Gastroesophageal sphincter (tissue), 4 donors: ENCODE measurements around the gene DNAJC22. TPM values are rescaled to one million over a fixed set of nuclear protein-coding genes. Genes with fewer than 3 reads are reported as not detected.
"Not testable (repeated sequence)": the region's sequence is repeated elsewhere in the genome, so short reads cannot be mapped to it uniquely, and the experiment has no call there.

Experiments
- ATAC-seq: fragments of 150-250 bp; one replicate; pipeline ENCODE4 v1.9.1; 2016; ENCODE audit warnings: mild to moderate bottlenecking, moderate library complexity
- H3K27ac ChIP-seq, 4 donors: fragments of 200-600 bp; sonication (generic) in 3 of 4; 1 replicate in 3 of 4; 2 replicates in 1 of 4; pipeline ENCODE4 v1.5.1; 2016 to 2019
- H3K27me3 ChIP-seq: fragments of 200-600 bp; sonication (generic); one replicate; pipeline ENCODE4 v1.5.1; 2019
- H3K36me3 ChIP-seq, 2 donors: fragments of 200-600 bp; sonication (generic); one replicate each; pipeline ENCODE4 v1.5.1; 2019; ENCODE audit warnings: control low read depth in 1 of 2
- H3K4me1 ChIP-seq, 3 donors: fragments of 200-600 bp; sonication (generic); 1 replicate in 2 of 3; 2 replicates in 1 of 3; pipeline ENCODE4 v1.5.1; 2016 to 2019; ENCODE audit warnings: control low read depth in 2 of 3
- H3K4me3 ChIP-seq, 2 donors: fragments of 200-600 bp; sonication (generic); one replicate each; pipeline ENCODE4 v1.5.1; 2019; ENCODE audit warnings: mild to moderate bottlenecking in 1 of 2, moderate library complexity in 1 of 2
- H3K9me3 ChIP-seq, 3 donors: fragments of 200-600 bp; sonication (generic); one replicate each; pipeline ENCODE4 v1.5.1; 2017 to 2019; ENCODE audit warnings: control low read depth in 2 of 3
- CTCF ChIP-seq, 4 experiments: fragments of 200-600 bp in 2 of 4; fragments of 450-650 bp in 2 of 4; sonication (generic) in 1 of 4; IDR thresholded peaks; one replicate each; pipeline ENCODE4 v1.5.1; 2017 to 2019; ENCODE audit warnings: antibody characterized with exemption in 4 of 4, mild to moderate bottlenecking in 2 of 4, moderate library complexity in 2 of 4
- EP300 ChIP-seq: sonication (generic); formaldehyde crosslinking; IDR thresholded peaks from one replicate; pipeline ENCODE4 v1.6.1; 2017; ENCODE audit warnings: antibody characterized with exemption, mild to moderate bottlenecking
- POLR2A ChIP-seq, 2 donors: fragments of 450-650 bp; IDR thresholded peaks; one replicate each; pipeline ENCODE4 v1.6.1; 2017; ENCODE audit warnings: antibody characterized with exemption in 2 of 2, mild to moderate bottlenecking in 2 of 2, moderate library complexity in 1 of 2
- POLR2AphosphoS5 ChIP-seq: sonication (generic); formaldehyde crosslinking; IDR thresholded peaks from one replicate; pipeline ENCODE4 v1.6.1; 2017; ENCODE audit warnings: antibody characterized with exemption
- WGBS, 2 donors: methylation state at CpG; one replicate each; pipeline ENCODE4 v1.1.5; 2018; ENCODE audit warnings: low coverage in 1 of 2; 5-methylcytosine and 5-hydroxymethylcytosine counted together
- total RNA-seq, 4 donors: library from RNA; depleted of rRNA; stranded (reverse); fragments of >200 nt; gene quantifications; one replicate each; pipeline ENCODE4 v1.1.0, GENCODE V29; 2016

DNAJC22 gene
- total RNA-seq, 4 donors from 2014 or later = 0.08 to 0.40 TPM; not detected in 2

GRCh38 chr12:49331380-49332222, 15.1 kb upstream of the DNAJC22 start:
- no peak overlapping the region for H3K27ac ChIP-seq
- TF ChIP-seq CTCF (IDR thresholded peaks at IDR 0.05) (peak in 3 of 4 experiments; percentile 55 to 83 (median 60)), EP300 (no peak), POLR2AphosphoS5 (no peak), POLR2A (IDR thresholded peaks at IDR 0.05) (no peak)
- peaks cover 0 to 24% (median under 1%) of the 10 kb centered on the region in 3 donors for H3K4me1 ChIP-seq
- H3K4me3 ChIP-seq = no peak overlapping the region
- no peaks in the 10 kb centered on the region for H3K36me3 ChIP-seq
- ATAC-seq = peak; percentile 81
- peaks cover 72% of the 10 kb centered on the region for H3K27me3 ChIP-seq
- 28 to 52% methylated on average over 6 of the region's 11 CpGs for WGBS, 2 donors
- H3K9me3 ChIP-seq = no peaks in the 10 kb centered on the region

DNA sequence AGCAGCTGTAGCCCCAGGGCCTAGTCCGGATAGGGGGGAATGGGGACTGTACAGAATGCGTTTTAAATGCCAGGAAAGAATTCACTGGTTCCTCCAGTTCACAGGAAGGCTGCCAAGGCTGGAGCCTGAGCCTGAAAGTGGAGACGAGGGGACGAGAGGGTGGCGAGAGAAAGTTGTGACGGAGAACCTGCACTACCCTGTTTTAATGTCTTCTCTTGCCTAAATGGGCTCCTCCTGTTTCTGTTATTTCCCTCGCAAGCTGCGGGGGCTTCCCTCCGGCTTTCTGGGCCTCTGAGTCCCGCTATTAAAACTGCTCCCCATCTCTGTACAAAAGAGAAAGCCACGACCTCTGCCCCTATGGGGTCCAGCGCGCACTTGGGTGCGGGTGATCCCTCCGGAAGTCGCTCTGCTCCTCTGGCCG, 14.2 kb upstream of the DNAJC22 start:
- TF ChIP-seq CTCF (IDR thresholded peaks at IDR 0.05) = no peak
- no peak for TF ChIP-seq POLR2AphosphoS5
- no peak for TF ChIP-seq EP300
- no peak for TF ChIP-seq POLR2A (IDR thresholded peaks at IDR 0.05)
- 76 to 80% methylated on average over 10 to 13 of the region's 17 CpGs for WGBS, 2 donors
- no peaks in the 10 kb centered on the region for H3K9me3 ChIP-seq
- no peak overlapping the region for H3K4me3 ChIP-seq
- peaks cover 80% of the 10 kb centered on the region for H3K27me3 ChIP-seq
- H3K4me1 ChIP-seq = peaks cover 0 to 32% (median 3%) of the 10 kb centered on the region in 3 donors
- H3K27ac ChIP-seq = no peak overlapping the region
- no peaks in the 10 kb centered on the region for H3K36me3 ChIP-seq
- no peak for ATAC-seq

DNA sequence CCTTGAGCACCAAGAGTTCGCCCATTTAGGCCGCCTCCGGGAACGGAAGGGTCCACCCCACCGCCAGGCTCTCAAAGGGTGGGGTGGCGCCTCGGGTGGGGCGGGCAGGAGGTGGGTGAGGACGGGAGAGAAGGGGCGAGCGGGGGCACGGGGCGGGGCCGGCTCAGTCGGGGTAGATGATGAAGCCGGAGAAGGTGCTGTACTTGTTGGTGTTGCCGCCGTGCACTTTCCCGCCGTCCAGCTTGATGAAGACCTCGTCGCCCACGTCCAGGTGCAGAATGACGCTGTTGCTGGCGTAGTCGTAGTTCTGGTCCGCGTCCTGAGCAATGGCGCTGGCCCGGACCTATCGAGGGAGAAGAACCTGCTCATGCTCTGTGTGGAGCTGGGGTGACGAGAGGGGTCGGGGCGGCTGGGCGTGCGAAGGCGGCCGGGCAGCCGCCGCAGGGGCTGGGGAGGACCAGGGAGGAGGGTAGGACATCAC, 13.8 kb upstream of the DNAJC22 start:
- Histone ChIP-seq H3K4me1 (peaks cover 0 to 32% (median 3%) of the 10 kb centered on the region in 3 donors), H3K4me3 (peak overlapping the region in 1 of 2 donors; percentile 18), H3K27me3 (peaks cover 85% of the 10 kb centered on the region), H3K36me3 (no peaks in the 10 kb centered on the region), H3K27ac (no peak overlapping the region), H3K9me3 (no peaks in the 10 kb centered on the region)
- no peak for ATAC-seq
- TF ChIP-seq CTCF (IDR thresholded peaks at IDR 0.05) = no peak
- TF ChIP-seq POLR2AphosphoS5 = no peak
- no peak for TF ChIP-seq POLR2A (IDR thresholded peaks at IDR 0.05)
- TF ChIP-seq EP300 = no peak
- 0% methylated on average over 1 of the region's 40 CpGs; no CpG with 5 or more reads in 1 of the 2 donors for WGBS, 2 donors

- 50 to 62% methylated on average over 4 to 18 of the region's 21 CpGs for WGBS, 2 donors
Observed at GRCh38 chr12:49333778-49334177, 12.9 kb upstream of the DNAJC22 start.

DNA sequence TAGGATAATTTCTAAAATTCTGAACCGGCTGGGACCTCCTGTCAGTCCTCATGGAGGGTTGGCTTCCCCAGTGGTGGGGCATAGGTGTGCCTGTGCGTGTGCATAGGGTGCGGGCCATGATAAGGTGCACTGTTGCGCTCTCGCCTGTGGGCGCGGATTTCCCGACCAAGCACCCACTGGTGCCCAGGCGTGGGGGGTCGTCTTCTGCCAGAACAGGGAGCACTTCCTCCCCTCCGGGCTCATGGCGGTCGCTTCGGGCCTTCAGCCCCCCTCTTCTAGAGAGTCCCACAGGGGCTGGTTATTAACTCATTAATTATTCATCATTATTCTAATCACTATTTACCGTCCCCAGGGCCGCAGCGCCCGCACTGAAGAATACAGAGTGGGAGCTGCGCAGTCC, 12.5 kb upstream of the DNAJC22 start:
- Histone ChIP-seq H3K9me3 (no peaks in the 10 kb centered on the region), H3K4me3 (no peak overlapping the region), H3K36me3 (no peaks in the 10 kb centered on the region), H3K27me3 (peaks cover 98% of the 10 kb centered on the region), H3K27ac (no peak overlapping the region), H3K4me1 (peaks cover 0 to 32% (median 3%) of the 10 kb centered on the region in 3 donors)
- WGBS, 2 donors = 46 to 65% methylated on average over 13 to 17 of the region's 19 CpGs
- TF ChIP-seq POLR2A (IDR thresholded peaks at IDR 0.05) (no peak), EP300 (no peak), POLR2AphosphoS5 (no peak), CTCF (IDR thresholded peaks at IDR 0.05) (no peak)
- ATAC-seq = no peak

More at GRCh38 chr12:49333778-49334177, 12.9 kb upstream of the DNAJC22 start:
- H3K4me3 ChIP-seq, H3K27ac ChIP-seq, H3K36me3 ChIP-seq, H3K9me3 ChIP-seq, ATAC-seq: not testable (repeated sequence)
- peaks cover 0 to 32% (median 3%) of the 10 kb centered on the region in 3 donors for H3K4me1 ChIP-seq
- H3K27me3 ChIP-seq = peaks cover 93% of the 10 kb centered on the region
